ENCODE measurements around the gene AQP3.
"Not testable (repeated sequence)": the region's sequence is repeated elsewhere in the genome, so short reads cannot be mapped to it uniquely, and the experiment has no call there.

DNA sequence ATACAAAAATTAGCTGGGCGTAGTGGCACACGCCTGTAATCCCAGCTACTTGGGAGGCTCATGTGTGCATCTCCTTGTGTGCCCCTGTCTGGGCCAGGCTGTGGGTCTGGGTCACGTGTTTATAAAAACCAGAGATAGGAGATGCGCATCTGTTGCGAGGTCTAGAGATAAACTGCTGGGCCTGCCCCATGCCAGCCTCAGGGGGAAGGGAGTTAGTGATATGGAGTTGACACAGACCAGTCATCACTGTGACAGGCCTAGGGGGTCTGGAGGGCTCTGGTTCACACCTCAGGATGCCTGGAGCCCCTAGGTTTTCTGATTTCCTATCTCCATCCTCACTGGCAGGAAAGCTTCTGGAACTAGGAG lies 7.3 kb upstream of the AQP3 start:
- not testable (repeated sequence) for TF ChIP-seq POLR2A (IDR thresholded peaks at IDR 0.05; ENCODE audit: low read length); GATA1 (IDR thresholded peaks at IDR 0.05; ENCODE audit: low read depth, low read length)

All from erythroblast (primary cell).